Measurements from ENCODE around the gene METTL27.
"Not testable (repeated sequence)": the region's sequence is repeated elsewhere in the genome, so short reads cannot be mapped to it uniquely, and the experiment has no call there.

GRCh38 chr7:73795188-73795587, 47.1 kb downstream of the METTL27 start:
- TF ChIP-seq, protein P1, sequence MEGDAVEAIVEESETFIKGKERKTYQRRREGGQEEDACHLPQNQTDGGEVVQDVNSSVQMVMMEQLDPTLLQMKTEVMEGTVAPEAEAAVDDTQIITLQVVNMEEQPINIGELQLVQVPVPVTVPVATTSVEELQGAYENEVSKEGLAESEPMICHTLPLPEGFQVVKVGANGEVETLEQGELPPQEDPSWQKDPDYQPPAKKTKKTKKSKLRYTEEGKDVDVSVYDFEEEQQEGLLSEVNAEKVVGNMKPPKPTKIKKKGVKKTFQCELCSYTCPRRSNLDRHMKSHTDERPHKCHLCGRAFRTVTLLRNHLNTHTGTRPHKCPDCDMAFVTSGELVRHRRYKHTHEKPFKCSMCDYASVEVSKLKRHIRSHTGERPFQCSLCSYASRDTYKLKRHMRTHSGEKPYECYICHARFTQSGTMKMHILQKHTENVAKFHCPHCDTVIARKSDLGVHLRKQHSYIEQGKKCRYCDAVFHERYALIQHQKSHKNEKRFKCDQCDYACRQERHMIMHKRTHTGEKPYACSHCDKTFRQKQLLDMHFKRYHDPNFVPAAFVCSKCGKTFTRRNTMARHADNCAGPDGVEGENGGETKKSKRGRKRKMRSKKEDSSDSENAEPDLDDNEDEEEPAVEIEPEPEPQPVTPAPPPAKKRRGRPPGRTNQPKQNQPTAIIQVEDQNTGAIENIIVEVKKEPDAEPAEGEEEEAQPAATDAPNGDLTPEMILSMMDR (conservative IDR thresholded peaks at IDR 0.05; ENCODE audit: low read depth in 2 of 2) = not testable (repeated sequence)
- not testable (repeated sequence) for TF ChIP-seq EZH2phosphoT487 (IDR thresholded peaks at IDR 0.05; ENCODE audit: unreplicated experiment); EZH2 (IDR thresholded peaks at IDR 0.05; ENCODE audit: low read depth, unreplicated experiment); POLR2AphosphoS5 (IDR thresholded peaks at IDR 0.05; ENCODE audit: low read depth); NANOG (IDR thresholded peaks at IDR 0.05; ENCODE audit: borderline replicate concordance); STAT1 (IDR thresholded peaks at IDR 0.05; ENCODE audit: unreplicated experiment); ZNF331 (CRISPR knock-in tag; IDR thresholded peaks at IDR 0.05; ENCODE audit: low read depth); ZNF114 (CRISPR knock-in tag; IDR thresholded peaks at IDR 0.05)
